HCT116 (cell line): ENCODE measurements around the gene PHACTR1. TPM values are rescaled to one million over a fixed set of nuclear protein-coding genes. Genes with fewer than 3 reads are reported as not detected.

Experiments used
- ATAC-seq: fragments of 200-7000 bp; cut with Tn5 transposase; 2 replicates; pipeline ENCODE4 v1.9.1; 2020; ENCODE audit warnings: mild to moderate bottlenecking, moderate library complexity
- BruUV-seq: library from RNA; stranded (reverse); fragments of 400-500 nt; replicated peaks from 2 replicates; lab custom pipeline; 2021; lab: Mats Ljungman, UMichigan
- CTCF ChIA-PET: fragments of 300-600 bp; sonication (Branson Sonifier 250); formaldehyde crosslinking; loops from one replicate; lab custom pipeline; 2021; ENCODE audit warnings: antibody characterized with exemption; lab: Charles Lee
- POLR2A ChIA-PET: fragments of 300-600, 350-600 bp; sonication (Branson Sonifier 250); formaldehyde crosslinking; loops from one replicate; lab custom pipeline; 2021; ENCODE audit warnings: antibody characterized with exemption; lab: Charles Lee
- RAD21 ChIA-PET, 2 experiments: fragments of 300-600 bp; sonication (Branson Sonifier 250); formaldehyde crosslinking; loops; one replicate each; lab custom pipeline; 2023; ENCODE audit warnings: low total read pairs in 2 of 2; ENCODE audit not compliant: uncharacterized antibody in 2 of 2, unreplicated experiment in 2 of 2, low non-redundant PET in 1 of 2; lab: Charles Lee
- DNase-seq: peaks from one replicate; pipeline ENCODE4 v3.0.0-alpha.2; 2010; ENCODE audit warnings: low read depth, low spot score
- H2AFZ ChIP-seq: fragments of 200-600 bp; shearing (Covaris generic), sonication (generic); 2 replicates; pipeline ENCODE4 v1.6.1; 2017; ENCODE audit warnings: low read depth, mixed run types, mixed read lengths, antibody characterized with exemption, low read length; ENCODE audit not compliant: poor library complexity, severe bottlenecking
- H3K27ac ChIP-seq: 2 replicates; pipeline ENCODE4 v1.5.1; 2012; ENCODE audit warnings: low read depth, low read length
- H3K27me3 ChIP-seq: fragments of 200-600 bp; sonication (generic); 2 replicates; pipeline ENCODE4 v1.6.1; 2016; ENCODE audit warnings: mixed run types, low read length, mixed read lengths; ENCODE audit not compliant: insufficient read depth
- H3K36me3 ChIP-seq, 2 experiments: fragments of 200-500 bp in 1 of 2; fragments of 200-600 bp in 1 of 2; sonication (Bioruptor generic) in 1 of 2; sonication (generic) in 1 of 2; 2 replicates each; pipeline versions ENCODE4 v1.5.1 to v1.6.1; 2014 to 2016; ENCODE audit warnings: low read length in 2 of 2, inconsistent platforms in 1 of 2, mixed read lengths in 1 of 2, mixed run types in 1 of 2; ENCODE audit not compliant: insufficient read depth in 2 of 2, control insufficient read depth in 1 of 2
- H3K4me1 ChIP-seq, 2 experiments: fragments of 200-600 bp in 1 of 2; sonication (generic) in 1 of 2; 2 replicates each; pipeline versions ENCODE4 v1.5.1 to v1.6.1; 2012 to 2017; ENCODE audit warnings: low read length in 2 of 2, inconsistent platforms in 1 of 2, mild to moderate bottlenecking in 1 of 2, mixed read lengths in 1 of 2, mixed run types in 1 of 2, moderate library complexity in 1 of 2; ENCODE audit not compliant: insufficient read depth in 2 of 2, control insufficient read depth in 1 of 2
- H3K4me2 ChIP-seq: fragments of 200-600 bp; sonication (generic); 2 replicates; pipeline ENCODE4 v1.6.1; 2017; ENCODE audit warnings: mixed run types, low read length, mixed read lengths
- H3K4me3 ChIP-seq, 2 experiments: fragments of 200-600 bp in 1 of 2; sonication (generic) in 1 of 2; replicated peaks in 1 of 2; 2 replicates each; pipeline ENCODE4 v1.5.1; 2011 to 2016; ENCODE audit warnings: low read length in 2 of 2, control low read depth in 1 of 2, low read depth in 1 of 2, mild to moderate bottlenecking in 1 of 2, mixed read lengths in 1 of 2, mixed run types in 1 of 2
- H3K79me2 ChIP-seq: fragments of 200-600 bp; sonication (generic); 2 replicates; pipeline ENCODE4 v1.6.1; 2017; ENCODE audit warnings: mild to moderate bottlenecking, mixed run types, low read length, moderate library complexity, mixed read lengths; ENCODE audit not compliant: insufficient read depth
- H3K9ac ChIP-seq: fragments of 200-600 bp; sonication (generic); 2 replicates; pipeline ENCODE4 v1.6.1; 2016; ENCODE audit warnings: low read length, mixed read lengths
- H3K9me2 ChIP-seq: fragments of 200-600 bp; sonication (generic), shearing (Covaris generic); 2 replicates; pipeline ENCODE4 v1.6.1; 2017; ENCODE audit warnings: mixed run types, mild to moderate bottlenecking, moderate library complexity; ENCODE audit not compliant: insufficient read depth
- H3K9me3 ChIP-seq, 2 experiments: fragments of 200-500 bp in 1 of 2; fragments of 200-600 bp in 1 of 2; sonication (Bioruptor generic) in 1 of 2; sonication (generic) in 1 of 2; 2 replicates each; pipeline ENCODE4 v1.6.1; 2014 to 2017; ENCODE audit warnings: low read length in 2 of 2, mixed read lengths in 2 of 2, inconsistent platforms in 1 of 2, low read depth in 1 of 2, mild to moderate bottlenecking in 1 of 2, mixed run types in 1 of 2, moderate library complexity in 1 of 2; ENCODE audit not compliant: control insufficient read depth in 1 of 2, insufficient read depth in 1 of 2
- H4K20me1 ChIP-seq: fragments of 200-600 bp; sonication (generic), shearing (Covaris generic); 2 replicates; pipeline ENCODE4 v1.6.1; 2017; ENCODE audit warnings: mixed run types, mild to moderate bottlenecking, moderate library complexity; ENCODE audit not compliant: insufficient read depth
- ELF1 ChIP-seq: IDR thresholded peaks from 2 replicates; pipeline ENCODE4 v1.6.1; 2012; ENCODE audit warnings: low read depth, borderline replicate concordance
- EZH2 ChIP-seq: fragments of 200-600 bp; sonication (generic); IDR thresholded peaks from 2 replicates; pipeline ENCODE4 v1.6.1; 2017; ENCODE audit warnings: antibody characterized with exemption, mixed run types
- FOSL1 ChIP-seq: IDR thresholded peaks from 2 replicates; pipeline ENCODE4 v1.6.1; 2012; ENCODE audit warnings: low read depth
- SIN3A ChIP-seq: IDR thresholded peaks from 2 replicates; pipeline ENCODE4 v1.6.1; 2012; ENCODE audit warnings: low read depth
- SP1 ChIP-seq: IDR thresholded peaks from 2 replicates; pipeline ENCODE4 v1.6.1; 2012; ENCODE audit warnings: low read depth
- SRF ChIP-seq: IDR thresholded peaks from 2 replicates; pipeline ENCODE4 v1.6.1; 2012; ENCODE audit warnings: low read depth
- ZNF274 ChIP-seq: fragments of 200-500 bp; sonication (Bioruptor generic); IDR thresholded peaks from 2 replicates; pipeline ENCODE4 v1.6.1; 2014; ENCODE audit warnings: mild to moderate bottlenecking, low read depth, low read length, inconsistent platforms
- intact Hi-C: fragments of 100-400 bp; cut with micrococcal nuclease; formaldehyde crosslinking; loops from 2 replicates; pipeline ENCODE4 v1.10.0; 2022
- total RNA-seq: library from RNA; stranded (reverse); gene quantifications from one replicate; pipeline ENCODE4 v1.2.1, GENCODE V29; 2021; ENCODE audit not compliant: unreplicated experiment
- TF ChIP-seq, protein P1 (sequence below): IDR thresholded peaks from 2 replicates; pipeline ENCODE4 v1.6.1; 2012; ENCODE audit warnings: low read depth
- TF ChIP-seq, protein P2 (sequence below): IDR thresholded peaks from 2 replicates; pipeline ENCODE4 v1.6.1; 2011; ENCODE audit warnings: mild to moderate bottlenecking, low read length, moderate library complexity; ENCODE audit not compliant: insufficient replicate concordance; ENCODE audit errors: extremely low read depth
- TF ChIP-seq, protein P3 (sequence below): IDR thresholded peaks from 2 replicates; pipeline ENCODE4 v1.6.1; 2012

PHACTR1 gene
- total RNA-seq, 1 experiment from 2014 or later: 0.17 TPM

DNA sequence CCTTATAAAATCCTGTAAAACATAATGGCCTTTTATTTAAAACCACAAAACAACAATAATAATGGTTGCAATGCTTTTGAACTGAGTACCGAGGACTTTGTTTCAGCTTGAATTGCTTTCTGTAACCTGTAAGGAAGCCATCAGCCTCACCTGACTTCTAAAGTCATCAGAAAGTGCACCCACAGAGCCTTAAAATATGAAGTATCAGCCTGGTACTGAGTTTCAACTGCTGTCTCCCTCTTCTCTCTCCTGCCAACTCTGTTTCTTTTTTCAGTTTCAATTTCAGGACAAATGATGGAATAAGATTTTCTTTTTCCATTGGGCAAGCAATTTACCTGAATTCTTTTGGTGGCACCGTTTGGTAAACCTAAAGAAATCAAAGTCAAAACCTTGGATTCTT is 119.4 kb downstream of the PHACTR1 start:
- Histone ChIP-seq H4K20me1 (no peaks in the 10 kb centered on the region), H3K27ac (no peak overlapping the region), H3K4me1 (no peaks in the 10 kb centered on the region), H3K9me3 (no peaks in the 10 kb centered on the region; a peak in 2 of 4 replicates), H3K9me2 (no peaks in the 10 kb centered on the region), H3K9ac (no peak overlapping the region), H3K4me2 (no peak overlapping the region), H3K79me2 (no peaks in the 10 kb centered on the region), H2AFZ (no peak overlapping the region), H3K4me3 (no peak overlapping the region), H3K36me3 (no peaks in the 10 kb centered on the region), H3K27me3 (0 out of 2 replicates have a peak, but pooled peaks cover 8% of the 10 kb centered on the region)
- RAD21 ChIA-PET: no interaction called here
- intact Hi-C loops: loop anchor here (5.0 kb wide), 1 partner anchor 189 kb away; no protein-coding TSS in a partner anchor
- no peak for TF ChIP-seq FOSL1
- TF ChIP-seq SRF: no peak
- TF ChIP-seq, protein P1, sequence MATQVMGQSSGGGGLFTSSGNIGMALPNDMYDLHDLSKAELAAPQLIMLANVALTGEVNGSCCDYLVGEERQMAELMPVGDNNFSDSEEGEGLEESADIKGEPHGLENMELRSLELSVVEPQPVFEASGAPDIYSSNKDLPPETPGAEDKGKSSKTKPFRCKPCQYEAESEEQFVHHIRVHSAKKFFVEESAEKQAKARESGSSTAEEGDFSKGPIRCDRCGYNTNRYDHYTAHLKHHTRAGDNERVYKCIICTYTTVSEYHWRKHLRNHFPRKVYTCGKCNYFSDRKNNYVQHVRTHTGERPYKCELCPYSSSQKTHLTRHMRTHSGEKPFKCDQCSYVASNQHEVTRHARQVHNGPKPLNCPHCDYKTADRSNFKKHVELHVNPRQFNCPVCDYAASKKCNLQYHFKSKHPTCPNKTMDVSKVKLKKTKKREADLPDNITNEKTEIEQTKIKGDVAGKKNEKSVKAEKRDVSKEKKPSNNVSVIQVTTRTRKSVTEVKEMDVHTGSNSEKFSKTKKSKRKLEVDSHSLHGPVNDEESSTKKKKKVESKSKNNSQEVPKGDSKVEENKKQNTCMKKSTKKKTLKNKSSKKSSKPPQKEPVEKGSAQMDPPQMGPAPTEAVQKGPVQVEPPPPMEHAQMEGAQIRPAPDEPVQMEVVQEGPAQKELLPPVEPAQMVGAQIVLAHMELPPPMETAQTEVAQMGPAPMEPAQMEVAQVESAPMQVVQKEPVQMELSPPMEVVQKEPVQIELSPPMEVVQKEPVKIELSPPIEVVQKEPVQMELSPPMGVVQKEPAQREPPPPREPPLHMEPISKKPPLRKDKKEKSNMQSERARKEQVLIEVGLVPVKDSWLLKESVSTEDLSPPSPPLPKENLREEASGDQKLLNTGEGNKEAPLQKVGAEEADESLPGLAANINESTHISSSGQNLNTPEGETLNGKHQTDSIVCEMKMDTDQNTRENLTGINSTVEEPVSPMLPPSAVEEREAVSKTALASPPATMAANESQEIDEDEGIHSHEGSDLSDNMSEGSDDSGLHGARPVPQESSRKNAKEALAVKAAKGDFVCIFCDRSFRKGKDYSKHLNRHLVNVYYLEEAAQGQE: no peak
- TF ChIP-seq ZNF274: no peak
- TF ChIP-seq, protein P2, sequence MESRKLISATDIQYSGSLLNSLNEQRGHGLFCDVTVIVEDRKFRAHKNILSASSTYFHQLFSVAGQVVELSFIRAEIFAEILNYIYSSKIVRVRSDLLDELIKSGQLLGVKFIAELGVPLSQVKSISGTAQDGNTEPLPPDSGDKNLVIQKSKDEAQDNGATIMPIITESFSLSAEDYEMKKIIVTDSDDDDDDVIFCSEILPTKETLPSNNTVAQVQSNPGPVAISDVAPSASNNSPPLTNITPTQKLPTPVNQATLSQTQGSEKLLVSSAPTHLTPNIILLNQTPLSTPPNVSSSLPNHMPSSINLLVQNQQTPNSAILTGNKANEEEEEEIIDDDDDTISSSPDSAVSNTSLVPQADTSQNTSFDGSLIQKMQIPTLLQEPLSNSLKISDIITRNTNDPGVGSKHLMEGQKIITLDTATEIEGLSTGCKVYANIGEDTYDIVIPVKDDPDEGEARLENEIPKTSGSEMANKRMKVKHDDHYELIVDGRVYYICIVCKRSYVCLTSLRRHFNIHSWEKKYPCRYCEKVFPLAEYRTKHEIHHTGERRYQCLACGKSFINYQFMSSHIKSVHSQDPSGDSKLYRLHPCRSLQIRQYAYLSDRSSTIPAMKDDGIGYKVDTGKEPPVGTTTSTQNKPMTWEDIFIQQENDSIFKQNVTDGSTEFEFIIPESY: no peak
- no peak for TF ChIP-seq EZH2
- no peak for TF ChIP-seq SP1
- TF ChIP-seq ELF1: no peak
- TF ChIP-seq SIN3A: no peak
- TF ChIP-seq, protein P3, sequence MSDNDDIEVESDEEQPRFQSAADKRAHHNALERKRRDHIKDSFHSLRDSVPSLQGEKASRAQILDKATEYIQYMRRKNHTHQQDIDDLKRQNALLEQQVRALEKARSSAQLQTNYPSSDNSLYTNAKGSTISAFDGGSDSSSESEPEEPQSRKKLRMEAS: no peak
- no peak for ATAC-seq
- no peak for DNase-seq
- BruUV-seq: no TSS peak
- CTCF ChIA-PET: interaction anchor here (1.3 kb wide), 1 partner anchor 9 kb away, joined by 4 read pairs; no protein-coding TSS in a partner anchor
- POLR2A ChIA-PET: no interaction called here
